Measurements from ENCODE around the gene IL2RG.

IL2RG gene

DNA sequence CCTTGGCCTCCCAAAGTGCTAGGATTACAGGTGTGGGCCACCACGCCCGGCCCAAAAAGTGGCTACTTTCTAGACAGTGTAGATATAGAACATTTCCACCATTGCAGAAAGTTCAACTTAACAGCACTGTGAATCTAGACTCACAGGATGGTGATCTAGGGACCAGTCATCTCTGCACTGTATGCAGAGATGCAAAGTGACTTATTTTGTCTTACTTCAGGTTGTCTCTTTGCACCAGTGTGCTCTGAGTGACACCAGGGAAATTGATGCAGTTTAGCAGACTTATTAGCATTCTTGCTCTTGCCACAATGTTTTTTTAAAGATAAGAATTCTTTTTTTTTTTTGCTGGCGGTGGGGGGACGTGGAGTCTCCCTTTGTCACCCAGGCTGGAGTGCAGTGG, 28.6 kb downstream of the IL2RG start:
- DNase-seq (ENCODE audit: low read depth, low spot score) = no peak
- no peak overlapping the region for H3K4me3 ChIP-seq (ENCODE audit: low read length)

DNA sequence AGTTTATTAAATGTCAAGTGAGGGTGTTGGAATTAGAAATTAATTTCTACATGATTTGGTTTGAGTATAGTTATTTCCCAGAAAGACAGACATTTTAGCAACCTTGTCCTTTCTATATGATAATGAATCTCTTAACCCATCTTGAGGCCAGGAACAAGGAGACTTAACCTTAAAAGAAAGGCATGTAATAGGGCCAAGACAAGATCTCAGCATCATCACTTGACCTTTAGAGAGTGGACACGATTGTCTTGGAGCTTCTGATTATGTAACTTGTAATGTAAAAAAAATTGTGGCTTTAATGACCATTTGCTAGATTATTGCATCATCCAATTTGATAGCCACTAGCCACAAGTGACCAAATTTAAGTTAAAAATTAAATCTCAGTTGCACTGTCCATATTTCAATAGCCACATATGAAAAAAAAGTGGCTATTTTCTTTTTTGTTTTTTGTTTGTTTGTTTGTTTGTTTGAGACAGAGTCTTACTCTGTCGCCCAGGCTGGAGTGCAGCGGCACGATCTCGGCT, 29.2 kb downstream of the IL2RG start:
- no peak overlapping the region for H3K4me3 ChIP-seq (ENCODE audit: low read length)
- no peak for DNase-seq (ENCODE audit: low read depth, low spot score)

DNA sequence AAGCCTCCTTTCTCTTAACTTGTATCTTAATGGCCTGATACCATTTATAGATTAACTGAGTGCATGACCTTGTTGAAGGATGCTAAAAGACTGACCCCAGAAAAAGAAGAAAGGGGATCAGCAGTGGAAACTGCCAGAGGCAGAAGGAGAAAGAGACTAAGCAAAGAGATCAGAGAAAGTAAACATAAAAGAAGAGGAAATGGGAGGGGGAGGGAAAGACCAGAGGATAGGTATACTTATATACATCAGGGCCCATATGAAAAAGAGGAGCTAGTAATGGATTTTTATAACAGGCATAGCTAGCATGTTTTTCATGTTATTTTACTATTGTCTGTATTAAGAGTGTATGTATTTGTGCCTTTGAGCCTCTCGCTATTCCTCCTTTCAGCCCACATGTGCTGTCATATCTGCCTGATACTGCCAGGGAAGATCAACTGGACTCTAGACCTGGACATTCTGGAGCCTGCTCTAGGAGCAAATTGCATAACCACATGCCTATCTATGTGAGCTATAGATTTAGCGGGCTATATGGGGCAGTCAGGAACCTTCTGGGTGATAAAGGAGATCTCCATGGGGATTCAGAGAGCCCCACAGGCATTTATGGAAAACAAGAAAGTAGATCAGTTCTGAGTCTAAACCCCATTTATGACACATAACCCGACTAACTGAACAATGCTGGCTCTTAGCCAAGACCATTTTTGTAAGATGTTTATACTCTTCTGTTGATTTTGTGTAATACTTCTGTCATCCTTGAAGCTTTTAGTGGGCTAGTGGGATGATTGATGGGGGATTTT, 29.9 kb downstream of the IL2RG start:
- H3K4me3 ChIP-seq (ENCODE audit: low read length) = no peak overlapping the region
- DNase-seq (ENCODE audit: low read depth, low spot score) = no peak

DNA sequence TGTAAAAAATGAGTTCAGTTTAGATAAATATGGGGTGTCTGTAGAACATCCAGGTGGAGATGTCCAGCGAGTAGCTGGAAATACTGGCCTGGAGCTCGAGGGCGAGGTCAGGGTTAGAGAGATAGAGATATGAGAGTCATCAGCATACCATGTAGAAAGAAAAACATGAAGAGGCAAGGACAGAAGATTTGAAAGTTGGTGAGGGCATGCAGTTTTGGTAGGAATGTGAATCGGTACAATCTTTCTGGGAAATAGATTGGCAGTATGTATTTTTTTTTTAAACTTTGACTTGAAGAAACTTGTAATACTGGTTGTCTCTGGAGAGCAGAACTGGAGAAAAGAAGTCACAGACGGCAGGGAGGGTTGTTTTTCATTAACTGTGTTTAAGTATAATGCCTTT, 40.8 kb downstream of the IL2RG start:
- no peak for DNase-seq (ENCODE audit: low read depth, low spot score)
- no peak overlapping the region for H3K4me3 ChIP-seq (ENCODE audit: low read length)

DNA sequence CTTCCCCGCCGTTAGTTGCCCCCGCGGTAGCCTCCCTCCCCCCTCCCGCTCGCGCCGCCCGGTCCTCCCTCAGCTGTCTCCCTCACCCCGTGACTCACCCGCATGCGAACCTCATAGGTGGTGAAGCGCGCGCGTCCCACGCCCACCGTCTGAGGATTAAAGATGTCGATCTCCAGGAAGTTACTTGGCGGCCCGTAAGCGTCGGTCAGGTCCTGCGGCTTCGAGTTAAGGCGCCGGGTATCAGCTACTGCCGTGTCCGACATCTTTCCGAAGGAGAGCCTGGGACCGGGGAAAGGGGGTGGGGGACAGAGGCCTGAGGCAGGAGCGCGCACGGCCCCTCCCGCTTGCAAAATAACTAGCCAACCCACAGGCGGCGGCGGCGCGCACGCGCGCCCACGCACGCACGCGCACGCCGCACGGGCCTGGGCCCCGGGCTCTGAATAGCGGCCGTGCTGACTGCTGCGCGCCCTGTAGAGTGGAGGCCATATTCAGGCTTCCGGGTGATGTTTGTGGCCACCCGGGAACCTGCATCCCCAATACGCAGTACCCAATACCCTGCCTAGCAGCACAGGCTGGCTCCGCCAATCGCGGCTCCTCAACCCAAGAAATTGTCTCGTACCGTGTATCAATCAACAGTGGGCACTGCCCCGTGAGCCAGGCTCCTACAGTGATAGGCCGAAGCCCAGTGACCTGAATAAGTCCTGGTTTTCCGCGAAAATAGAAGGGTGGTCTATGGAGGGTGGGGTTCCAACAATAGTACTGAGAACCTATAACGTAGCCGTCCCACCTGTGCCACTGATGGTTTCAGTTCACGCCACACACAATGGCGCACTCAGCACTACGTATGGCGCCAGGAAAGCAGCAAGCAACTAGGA, 43.1 kb downstream of the IL2RG start, which contains the start of gene SNX12:
SNX12 (minus strand) TSS at position 291 of the 875 bp plus-strand sequence; CDS start at position 263, 28 bp downstream.
- peak; percentile 93 for DNase-seq (ENCODE audit: low read depth, low spot score)
- H3K4me3 ChIP-seq (ENCODE audit: low read length) = peak within 1 kb of the TSS; percentile 77

DNA sequence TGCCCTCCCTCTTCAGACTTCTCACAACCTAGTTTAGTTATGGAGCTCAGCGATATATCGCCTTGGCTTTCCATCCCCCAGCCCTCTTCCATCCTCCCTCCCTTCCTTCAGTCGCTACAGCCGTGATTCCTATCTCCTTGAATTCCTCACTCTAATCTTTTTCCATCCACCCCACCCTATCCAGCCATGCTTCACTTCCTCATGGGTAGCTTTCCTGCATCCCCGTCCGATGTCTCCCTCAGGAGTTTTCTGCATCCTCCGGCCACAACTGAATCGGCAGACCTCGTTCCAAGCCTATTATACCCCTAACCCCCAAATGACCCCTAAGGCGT, 43.7 kb downstream of the IL2RG start:
- no peak for DNase-seq (ENCODE audit: low read depth, low spot score)
- H3K4me3 ChIP-seq (ENCODE audit: low read length) = peak overlapping the region; percentile 77

DNA sequence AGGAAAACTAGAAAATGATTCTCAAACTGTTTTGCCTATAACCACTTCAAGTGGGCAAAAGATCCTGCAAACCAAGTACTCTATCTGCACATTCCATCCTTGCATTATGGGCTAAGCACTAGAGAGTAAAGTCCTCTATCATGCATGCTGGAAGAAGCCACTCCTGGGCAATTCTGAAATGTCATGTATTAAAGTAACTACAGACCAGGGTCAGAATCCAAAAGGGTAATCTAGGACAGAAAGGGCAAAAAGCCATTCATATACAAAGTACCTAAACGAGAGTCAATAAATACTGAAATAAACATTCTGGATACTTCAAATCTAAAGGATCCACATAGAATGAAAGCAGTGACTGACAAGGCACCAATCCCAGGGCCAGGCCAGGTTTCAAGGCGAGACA, 44.3 kb downstream of the IL2RG start:
- DNase-seq (ENCODE audit: low read depth, low spot score) = no peak
- H3K4me3 ChIP-seq (ENCODE audit: low read length) = peak overlapping the region; percentile 77

DNA sequence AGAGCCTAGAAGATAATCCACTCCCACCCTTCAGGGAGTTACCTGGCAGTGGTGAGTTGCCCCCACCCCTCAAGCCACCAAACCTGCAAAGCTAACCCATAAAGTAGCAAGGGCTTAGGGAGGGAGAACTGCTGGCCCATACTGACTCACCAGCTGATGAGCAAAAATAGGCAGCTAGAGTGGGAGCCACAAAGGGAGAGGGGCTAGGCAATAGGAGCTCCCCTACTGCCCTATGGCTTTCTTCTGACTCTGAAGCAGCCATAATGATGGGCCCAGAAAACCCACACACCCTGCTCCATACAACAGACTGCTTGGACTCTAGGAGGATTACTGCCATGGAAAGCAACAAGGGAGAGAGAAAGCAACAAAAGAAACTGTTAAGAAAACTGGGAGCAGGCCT, 51.2 kb downstream of the IL2RG start:
- DNase-seq (ENCODE audit: low read depth, low spot score) = no peak
- H3K4me3 ChIP-seq (ENCODE audit: low read length) = no peak overlapping the region

DNA sequence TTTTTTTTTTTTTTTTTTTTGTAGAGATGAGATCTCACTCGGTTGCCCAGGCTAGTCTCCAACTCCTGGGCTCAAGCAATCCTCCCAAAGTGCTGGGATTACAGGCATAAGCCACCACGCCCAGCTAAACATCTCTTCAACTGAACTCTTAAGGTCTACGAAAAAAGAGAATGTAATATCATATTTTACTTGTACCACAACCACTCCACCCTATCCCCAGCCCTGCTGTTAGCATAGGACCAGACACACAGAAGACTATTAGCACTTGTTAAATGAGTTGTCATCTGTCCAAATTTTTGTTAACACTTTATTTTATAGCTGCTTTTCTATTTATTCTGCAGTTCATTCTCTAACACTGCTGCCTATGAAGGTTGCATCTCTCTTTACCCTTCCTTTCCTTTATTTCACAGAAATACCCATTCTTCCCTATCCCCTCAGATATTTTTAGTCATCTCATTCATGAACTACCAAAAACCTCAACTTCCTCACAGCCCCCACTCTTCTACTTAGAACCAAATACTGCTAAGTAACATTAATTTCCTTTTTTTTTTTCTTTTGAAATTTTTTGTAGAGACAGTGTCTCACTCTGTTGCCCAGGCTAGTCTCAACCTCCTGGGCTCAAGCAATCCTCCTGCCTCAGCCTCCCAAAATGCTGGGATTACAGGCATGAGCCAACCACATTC, 53.4 kb downstream of the IL2RG start:
- DNase-seq (ENCODE audit: low read depth, low spot score) = no peak
- H3K4me3 ChIP-seq (ENCODE audit: low read length) = no peak overlapping the region
